GM19455 (cell line): ENCODE measurements around the gene NDUFV3.
"Not testable (repeated sequence)": the region's sequence is repeated elsewhere in the genome, so short reads cannot be mapped to it uniquely, and the experiment has no call there.

Experiments
- ATAC-seq: cut with Tn5 transposase; IDR thresholded peaks from one replicate; pipeline ENCODE4 v1.9.1; 2021; ENCODE audit not compliant: unreplicated experiment

NDUFV3 gene

DNA sequence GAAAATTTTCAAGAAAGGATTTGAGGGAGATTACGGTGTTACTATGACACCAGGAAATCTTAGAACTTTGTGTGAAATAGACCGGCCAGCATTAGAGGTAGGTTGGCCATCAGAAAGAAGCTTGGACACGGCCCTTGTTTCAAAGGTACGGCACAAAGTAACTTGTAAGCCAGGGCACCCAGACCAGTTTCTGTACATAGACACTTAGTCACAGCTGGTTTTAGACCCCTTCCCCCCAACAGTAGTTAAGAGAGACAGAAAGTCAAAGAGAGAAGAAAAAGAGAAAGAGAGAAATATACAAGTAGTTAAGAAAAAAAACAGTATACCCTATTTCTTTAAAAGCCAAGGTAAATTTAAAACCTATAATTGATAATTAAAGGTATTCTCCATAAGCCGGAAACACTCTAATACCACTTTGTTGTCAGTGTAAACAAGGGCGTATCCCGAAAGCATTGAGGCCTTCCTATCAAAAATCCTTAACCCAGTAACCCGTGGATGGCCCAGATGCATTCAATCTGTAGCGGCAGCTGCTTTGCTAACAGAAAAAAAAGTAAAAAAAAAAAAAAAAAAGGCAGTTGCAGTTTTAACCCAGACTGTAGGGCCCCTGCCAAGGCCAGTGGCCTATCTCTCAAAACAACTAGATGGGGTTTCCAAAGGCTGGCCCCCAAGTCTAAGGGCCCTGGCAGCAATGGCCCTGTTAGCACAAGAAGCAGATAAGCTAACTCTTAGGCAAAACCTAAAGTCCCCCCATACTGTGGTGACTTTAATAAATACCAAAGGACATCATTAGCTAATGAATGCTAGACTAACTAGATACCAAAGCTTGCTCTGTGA, 40.2 kb downstream of the NDUFV3 start:
- ATAC-seq: not testable (repeated sequence)

DNA sequence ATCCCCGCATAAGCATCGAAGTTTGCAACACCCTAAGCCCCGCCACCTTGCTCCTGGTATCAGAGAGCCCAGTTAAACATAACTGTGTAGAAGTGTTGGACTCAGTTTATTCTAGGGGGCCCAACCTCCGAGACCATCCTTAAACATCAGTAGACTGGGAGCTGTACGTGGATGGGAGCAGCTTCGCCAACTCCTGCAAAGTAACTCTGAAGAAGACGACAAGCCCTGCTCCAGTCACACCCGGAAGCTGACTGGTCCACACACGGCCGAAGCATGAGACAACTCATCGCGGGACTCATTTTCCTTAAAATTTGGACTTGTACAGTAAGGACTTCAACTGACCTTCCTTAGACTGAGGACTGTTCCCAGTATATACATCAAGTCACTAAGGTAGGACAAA, 40.9 kb downstream of the NDUFV3 start:
- not testable (repeated sequence) for ATAC-seq

DNA sequence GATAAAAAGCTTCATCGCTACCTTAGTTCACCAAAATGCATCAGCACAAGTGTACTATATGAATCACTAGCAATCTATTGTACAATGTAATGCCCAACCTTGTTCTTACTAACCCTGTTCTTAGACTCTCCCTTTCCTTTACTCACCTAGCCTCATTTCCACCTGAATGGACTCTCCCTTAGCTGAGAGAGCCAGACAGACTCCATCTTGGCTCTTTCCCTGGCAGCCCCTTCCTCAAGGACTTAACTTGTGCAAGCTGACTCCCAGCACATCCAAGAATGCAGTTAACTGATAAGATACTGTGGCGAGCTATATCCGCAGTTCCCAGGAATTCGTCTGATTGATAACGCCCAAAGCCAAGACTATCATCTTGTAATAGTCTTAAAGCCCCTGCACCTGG, 43.3 kb downstream of the NDUFV3 start:
- ATAC-seq: not testable (repeated sequence)

DNA sequence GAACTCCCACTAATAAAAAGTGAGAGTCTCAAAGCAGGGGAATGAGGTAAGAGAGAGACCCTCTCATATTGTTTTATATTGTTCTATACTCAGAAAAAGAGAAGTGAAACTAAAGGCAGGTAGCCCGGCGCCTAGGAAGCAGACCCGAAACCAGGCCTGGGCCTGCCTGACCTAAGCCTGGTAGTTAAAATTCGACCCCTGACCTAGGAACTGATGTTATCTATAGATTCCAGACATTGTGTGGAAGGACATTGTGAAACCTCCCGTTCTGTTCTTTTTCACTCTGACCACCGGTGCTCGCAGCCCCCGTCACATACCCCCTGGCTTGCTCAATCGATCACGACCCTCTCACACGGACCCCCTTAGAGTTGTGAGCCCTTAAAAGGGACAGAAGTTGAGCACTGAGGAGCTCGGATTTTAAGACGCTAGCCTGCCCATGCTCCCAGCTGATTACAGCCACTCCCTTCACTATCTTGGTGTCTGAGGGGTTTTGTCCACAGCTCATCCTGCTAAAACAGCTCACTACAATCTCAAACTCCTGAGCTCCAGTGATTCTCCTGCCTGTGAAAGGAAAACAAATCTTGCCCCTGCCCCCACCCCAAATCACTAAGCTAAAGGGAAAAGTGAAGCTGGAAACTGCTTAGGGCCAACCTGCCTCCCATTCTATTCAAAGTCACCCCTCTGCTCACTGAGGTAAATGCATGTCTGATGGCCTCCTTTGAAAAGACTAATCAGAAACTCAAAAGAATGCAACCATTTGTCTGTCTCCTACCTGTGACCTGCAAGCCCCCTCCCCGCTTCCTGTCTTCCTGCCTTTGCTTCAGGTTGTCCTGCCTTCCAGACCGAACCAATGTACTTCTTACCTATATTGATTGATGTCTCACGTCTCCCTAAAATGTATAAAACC, 44.2 kb downstream of the NDUFV3 start:
- not testable (repeated sequence) for ATAC-seq

DNA sequence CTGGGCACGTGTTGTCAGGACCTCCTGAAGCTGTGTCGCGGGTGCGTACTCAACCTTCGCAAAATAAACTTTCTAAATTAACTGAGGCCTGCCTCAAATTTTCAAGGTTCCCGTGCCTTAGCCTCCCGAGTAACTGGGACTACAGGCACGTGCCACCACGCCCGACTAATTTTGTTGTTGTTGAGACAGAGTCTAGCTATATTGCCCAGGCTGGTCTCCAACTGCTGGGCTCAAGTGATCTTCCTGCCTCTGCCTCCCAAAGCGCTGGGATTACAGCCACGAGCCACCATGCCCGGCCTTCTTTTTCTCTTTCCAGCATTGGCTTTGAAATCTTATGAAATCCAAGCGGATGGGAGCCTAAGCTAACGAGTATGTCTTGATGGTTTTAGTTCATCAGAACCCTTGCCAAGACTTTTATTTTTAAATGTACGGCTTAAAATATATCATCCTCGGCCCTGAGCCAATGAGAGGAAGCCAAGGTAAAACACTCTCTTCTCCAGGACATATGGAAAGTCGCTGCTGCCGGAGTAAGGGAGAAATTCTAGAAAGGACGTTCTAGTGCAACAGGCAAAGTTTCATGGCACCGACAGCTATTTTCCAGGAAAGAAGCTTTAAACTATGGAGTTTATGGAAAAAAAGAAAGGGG, 45.0 kb downstream of the NDUFV3 start:
- no peak for ATAC-seq

DNA sequence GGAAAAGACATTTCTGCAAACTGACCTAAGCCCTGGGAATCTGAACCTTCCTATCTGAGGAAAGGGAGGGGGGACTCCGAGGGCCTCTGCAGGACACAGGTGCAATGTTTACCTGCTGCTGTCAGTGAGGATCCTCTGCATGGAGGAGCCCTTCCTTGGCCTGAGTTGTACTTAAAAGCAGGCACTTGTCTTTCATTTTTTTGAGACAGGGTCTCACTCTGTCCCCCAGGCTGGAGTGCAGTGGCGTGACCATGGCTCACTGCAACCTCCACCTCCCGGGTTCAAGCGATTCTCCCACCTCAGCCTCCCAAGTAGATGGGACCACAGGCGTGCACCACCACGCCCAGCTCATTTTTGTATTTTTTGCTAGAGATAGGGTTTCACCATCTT, 45.5 kb downstream of the NDUFV3 start:
- ATAC-seq: not testable (repeated sequence)

DNA sequence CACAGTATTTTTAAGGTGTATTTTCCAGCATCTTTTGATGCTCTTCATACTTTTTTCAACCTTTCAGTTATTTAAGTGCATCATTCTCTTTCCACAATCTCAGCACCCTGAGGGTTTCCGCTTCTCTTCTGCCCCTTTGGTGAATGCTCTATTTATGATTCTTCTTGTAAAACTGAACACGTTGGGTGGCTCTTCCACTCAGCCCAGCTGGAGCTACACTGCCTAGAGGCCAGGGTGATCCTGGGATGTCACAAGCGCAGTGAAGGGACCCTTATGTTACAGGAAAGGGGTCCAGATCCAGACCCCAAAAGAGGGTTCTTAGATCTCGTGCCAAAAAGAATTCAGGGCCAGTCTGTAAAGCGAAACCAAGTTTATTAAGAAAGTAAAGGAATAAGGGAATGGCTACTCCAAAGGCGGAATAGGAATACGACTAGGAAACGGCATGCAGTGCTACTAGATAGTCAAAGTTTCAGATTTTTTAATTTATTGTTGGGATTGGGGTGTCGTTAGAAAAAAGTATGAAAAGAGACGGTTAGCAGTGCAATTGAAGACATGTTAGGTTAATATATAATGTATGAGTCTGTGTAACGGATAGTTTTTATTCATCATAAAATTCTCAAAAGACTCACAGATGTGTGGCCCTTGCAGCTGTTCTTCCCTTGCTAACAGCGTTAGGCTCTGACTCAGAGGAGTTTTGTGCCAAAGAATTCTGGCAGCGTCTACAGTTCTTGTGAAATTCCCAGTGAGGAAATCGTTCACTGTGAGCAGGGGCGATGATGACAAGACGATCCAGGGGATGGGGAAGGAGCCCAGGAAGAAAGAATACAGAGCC, 46.7 kb downstream of the NDUFV3 start:
- no peak for ATAC-seq

DNA sequence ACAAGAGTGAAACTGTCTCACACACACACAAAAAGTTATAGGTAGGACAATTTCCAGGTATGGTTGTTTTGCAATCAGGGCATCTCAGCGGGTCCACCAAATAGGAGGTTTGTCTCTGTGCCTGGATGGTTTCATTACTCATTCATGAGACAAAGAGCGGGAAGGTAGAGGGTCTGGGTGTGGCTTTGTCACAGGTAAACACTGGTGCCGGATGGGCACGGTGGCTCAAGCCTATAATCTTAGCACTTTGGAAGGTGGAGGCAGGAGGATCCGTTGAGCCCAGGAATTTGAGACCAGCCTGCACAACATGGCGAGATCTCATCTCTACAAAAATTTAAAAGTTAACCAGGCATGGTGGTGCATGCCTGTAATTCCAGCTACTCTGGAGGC, 48.6 kb downstream of the NDUFV3 start:
- no peak for ATAC-seq

DNA sequence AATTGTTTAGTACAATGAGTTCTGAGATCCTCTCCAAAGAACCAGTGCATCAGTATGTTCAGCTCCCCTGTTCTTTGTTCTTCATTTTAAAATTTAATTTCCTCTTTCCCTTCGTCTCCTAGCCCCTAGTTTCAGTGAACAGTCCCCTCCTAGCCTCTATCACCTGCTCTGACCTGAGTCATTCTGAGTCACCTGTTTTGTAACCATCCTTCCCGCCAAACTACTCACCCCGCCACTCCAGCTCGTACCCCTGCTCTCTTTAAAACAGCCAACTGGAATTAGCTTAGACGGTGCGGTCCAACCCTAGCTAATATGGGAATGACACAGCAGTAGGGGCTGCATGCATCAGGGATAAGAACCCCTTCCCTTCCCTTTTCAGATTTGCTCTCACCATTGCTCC, 49.1 kb downstream of the NDUFV3 start:
- no peak for ATAC-seq

DNA sequence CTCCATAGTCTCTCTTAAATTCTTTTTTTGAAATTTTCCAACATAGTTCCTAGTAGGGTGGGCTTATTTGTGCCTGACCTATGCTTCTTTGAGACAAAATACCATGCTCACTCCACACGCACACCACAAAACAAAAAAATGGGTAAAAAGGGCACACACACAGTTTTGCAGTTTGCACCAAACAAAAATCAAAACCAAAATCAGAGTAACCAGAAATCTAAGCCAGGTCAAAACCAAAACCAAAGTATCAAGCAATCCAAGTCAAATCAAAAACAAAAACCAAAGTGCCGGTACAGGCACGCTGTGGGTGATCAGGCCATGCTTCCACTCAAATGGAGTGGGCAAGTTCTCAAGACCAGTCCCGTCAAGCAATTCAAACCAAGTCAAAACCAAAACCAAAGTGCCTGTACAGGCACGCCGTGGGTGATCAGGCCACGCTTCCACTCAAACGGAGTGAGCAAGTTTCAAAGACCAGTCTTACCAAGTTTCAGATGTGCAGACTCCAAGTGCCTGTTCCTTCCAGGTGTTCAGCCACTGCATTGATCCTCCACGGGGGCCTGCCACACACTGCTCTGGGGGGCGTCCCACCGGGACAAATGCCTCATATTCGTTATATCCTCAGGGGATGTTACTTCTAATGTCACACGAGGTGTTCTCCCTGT, 56.1 kb downstream of the NDUFV3 start:
- ATAC-seq: not testable (repeated sequence)

DNA sequence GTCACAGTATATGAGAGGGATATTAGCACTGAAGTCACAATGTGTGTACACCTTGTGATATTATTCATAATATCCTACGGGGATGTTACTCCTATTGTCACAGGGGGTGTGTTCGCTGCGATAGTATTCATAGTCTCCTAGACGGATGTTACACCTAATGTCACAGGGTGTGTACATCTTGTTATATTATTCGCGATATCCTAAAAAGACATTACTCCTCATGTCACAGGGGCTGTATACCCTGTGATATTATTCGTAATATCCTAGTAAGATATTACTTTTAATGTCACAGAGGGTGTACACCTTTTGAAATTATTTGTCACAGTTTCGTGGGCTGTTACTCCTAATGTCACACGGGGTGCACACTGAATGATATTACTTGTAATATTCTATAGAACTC, 58.1 kb downstream of the NDUFV3 start:
- not testable (repeated sequence) for ATAC-seq

DNA sequence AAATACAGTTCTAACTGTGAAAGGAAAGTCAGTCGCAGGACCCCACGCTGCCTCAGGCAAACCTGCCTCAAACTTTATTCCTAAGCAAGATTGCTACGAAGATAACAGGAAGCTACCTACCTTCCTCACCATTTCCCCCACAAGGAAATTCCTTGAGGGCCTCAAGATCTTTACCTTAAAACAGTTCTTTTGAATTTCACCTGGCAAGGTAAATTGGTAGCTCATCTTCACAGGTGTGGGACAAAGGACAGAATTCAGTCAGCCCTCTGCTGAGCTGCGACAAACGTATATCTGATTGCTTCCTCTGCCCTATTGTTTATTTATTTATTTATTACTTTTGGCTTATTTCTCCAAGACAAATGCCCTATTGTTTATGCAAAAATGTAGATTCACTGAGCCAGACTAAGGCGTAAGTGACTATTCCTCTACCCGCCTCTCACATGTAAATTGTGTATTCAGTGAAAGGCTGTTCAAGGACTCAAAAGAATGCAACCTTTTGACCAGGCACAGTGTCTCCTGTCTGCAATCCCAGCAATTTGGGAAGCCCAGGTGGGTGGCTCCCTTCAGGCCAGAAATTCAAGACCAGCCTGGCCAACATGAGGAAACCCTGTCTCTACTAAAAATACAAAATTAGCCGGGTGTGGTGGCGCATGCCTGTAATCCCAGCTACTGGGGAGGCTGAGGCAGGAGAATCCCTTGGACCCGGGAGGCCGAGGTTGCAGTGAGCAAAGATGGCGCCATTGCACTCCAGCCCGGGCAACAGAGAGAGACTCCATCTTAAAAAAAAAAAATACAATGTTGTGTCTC, 63.9 kb downstream of the NDUFV3 start:
- peak; percentile 100 for ATAC-seq

DNA sequence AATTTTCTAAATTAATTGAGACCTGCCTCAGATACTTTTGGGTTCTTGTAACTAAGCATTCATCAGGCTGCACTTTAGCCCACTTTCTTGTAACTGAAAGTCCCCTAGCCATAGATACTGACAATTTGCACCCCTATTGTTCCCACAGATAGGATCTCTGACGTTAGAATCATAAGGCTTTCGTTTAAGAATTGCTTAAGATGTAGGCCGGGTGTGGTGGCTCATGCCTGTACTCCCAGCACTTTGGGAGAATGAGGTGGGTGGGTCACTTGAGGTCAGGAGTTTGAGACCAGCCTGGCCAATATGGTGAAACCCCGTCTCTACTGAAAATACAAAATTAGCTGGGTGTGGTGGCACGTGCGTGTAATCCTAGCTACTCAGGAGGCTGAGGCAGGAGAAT, 65.0 kb downstream of the NDUFV3 start:
- ATAC-seq: not testable (repeated sequence)

DNA sequence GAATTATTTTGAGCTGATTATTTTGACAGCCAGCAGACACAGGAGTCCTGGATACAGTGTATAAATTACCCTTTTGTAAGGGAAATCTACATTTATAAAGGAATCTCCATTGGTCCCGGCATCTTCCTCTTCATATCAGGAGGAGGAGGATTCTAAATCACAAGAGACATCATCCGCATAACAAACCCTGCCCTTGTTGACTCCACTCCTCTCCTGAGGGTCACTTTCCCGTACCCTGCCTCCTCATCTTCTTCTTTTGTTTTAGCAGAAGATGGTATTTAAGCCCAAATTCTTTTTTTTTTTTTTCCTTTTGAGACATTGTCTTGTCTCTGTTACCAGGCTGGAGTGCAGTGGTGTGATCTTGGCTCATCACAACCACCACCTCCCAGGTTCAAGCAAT, 66.6 kb downstream of the NDUFV3 start:
- ATAC-seq: no peak

DNA sequence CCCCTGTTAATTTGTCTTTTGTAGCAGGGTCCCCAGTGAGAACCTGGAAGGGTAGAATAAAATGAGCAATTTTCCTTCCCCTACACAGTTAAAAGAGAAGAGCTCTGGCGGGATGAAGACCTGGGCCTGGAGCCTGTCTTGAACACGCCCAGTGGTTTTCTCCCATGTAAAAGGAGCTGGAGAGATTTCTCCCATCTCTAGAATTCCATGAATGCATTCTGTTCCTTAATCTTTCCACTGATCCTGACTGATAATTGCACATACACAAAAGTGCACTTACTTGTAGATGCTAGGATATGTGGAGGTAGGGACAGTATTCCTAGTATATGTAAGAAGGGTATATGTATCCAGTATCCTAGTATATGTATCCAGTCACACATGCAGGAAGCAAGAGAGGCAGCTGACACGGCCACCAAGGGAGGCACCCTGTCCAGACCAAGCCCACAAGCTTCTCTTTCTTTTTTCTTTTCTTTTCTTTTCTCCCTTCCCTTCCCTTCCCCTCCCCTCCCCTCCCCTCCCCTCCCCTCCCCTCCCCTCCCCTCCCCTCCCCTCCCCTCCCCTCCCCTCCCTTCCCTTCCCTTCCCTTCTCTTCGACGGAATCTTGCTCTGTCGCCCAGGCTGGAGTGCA, 69.4 kb downstream of the NDUFV3 start:
- no peak for ATAC-seq
